Left lung (tissue), 10 donors: ENCODE data around the gene LAG3. TPM values are rescaled to one million over a fixed set of nuclear protein-coding genes. Genes with fewer than 3 reads are reported as not detected.

Experiments
- ATAC-seq: fragments of 200-7000 bp; cut with Tn5 transposase; one replicate; pipeline ENCODE4 v1.9.1; 2020; ENCODE audit warnings: moderate library complexity
- DNase-seq, 4 donors: peaks; one replicate each; pipeline ENCODE4 v3.0.0-alpha.2; 2013 to 2020
- H3K27ac ChIP-seq, 2 donors: fragments of 200-600 bp; sonication (generic) in 1 of 2; one replicate each; pipeline versions ENCODE4 v1.5.0 to v1.8.0; 2020 to 2021
- H3K27me3 ChIP-seq, 2 donors: fragments of 200-600 bp; sonication (generic) in 1 of 2; one replicate each; pipeline versions ENCODE4 v1.5.0 to v1.8.0; 2020 to 2021
- H3K36me3 ChIP-seq, 2 donors: fragments of 200-600 bp; sonication (generic) in 1 of 2; one replicate each; pipeline versions ENCODE4 v1.5.0 to v1.8.0; 2020 to 2021
- H3K4me1 ChIP-seq, 2 donors: fragments of 200-600 bp; one replicate each; pipeline ENCODE4 v1.8.0; 2021
- H3K4me3 ChIP-seq, 2 donors: fragments of 200-600 bp; sonication (generic) in 1 of 2; one replicate each; pipeline versions ENCODE4 v1.5.0 to v1.8.0; 2020 to 2021; ENCODE audit warnings: mild to moderate bottlenecking in 1 of 2
- H3K9me3 ChIP-seq, 2 donors: fragments of 200-600 bp; sonication (generic) in 1 of 2; one replicate each; pipeline versions ENCODE4 v1.5.0 to v1.8.0; 2020 to 2021
- CTCF ChIP-seq, 2 donors: fragments of 200-600 bp; sonication (generic) in 1 of 2; IDR thresholded peaks; one replicate each; pipeline versions ENCODE4 v1.5.0 to v1.8.0; 2021; ENCODE audit warnings: antibody characterized with exemption in 2 of 2
- intact Hi-C, 2 donors: fragments of 100-400 bp; cut with DNase I; formaldehyde crosslinking; loops; one replicate each; pipeline versions ENCODE4 v1.11.2 to v1.14.2; 2022
- polyA plus RNA-seq, 6 donors: library from polyadenylated mRNA; unstranded; fragments of 120-200 nt; gene quantifications; one replicate each; pipeline ENCODE4 v1.2.1, GENCODE V29; 2013; ENCODE audit not compliant: insufficient read length in 6 of 6
- total RNA-seq, 2 donors: library from RNA; stranded (reverse); fragmentation: NEBNext Ultra II Directional; extraction: Animal tissue kit (Norgen Biotek cat#: 25700); gene quantifications; one replicate each; pipeline ENCODE4 v1.2.1, GENCODE V29; 2021
- donor health status: DM: no; HTN: yes; CAD: no.
- donor health status: DM: no; HTN: no; CAD: no.

Gene LAG3
- total and polyA plus RNA-seq, 8 donors = 0.79 to 3.0 (median 1.7) TPM

GRCh38 chr12:6786416-6787094 is 14.2 kb downstream of the LAG3 start:
- Histone ChIP-seq H3K9me3 (no peaks in the 10 kb centered on the region), H3K4me3 (no peak overlapping the region), H3K36me3 (no peaks in the 10 kb centered on the region), H3K4me1 (peaks cover 7 to 64% of the 10 kb centered on the region in 2 donors), H3K27ac (no peak overlapping the region), H3K27me3 (no peaks in the 10 kb centered on the region)
- no peak for TF ChIP-seq CTCF (IDR thresholded peaks at IDR 0.05)
- DNase-seq (no peak), ATAC-seq (no peak)
- intact Hi-C loops = no loop called here

GRCh38 chr12:6787309-6787708 is 15.0 kb downstream of the LAG3 start:
- Histone ChIP-seq H3K27me3 (no peaks in the 10 kb centered on the region), H3K4me3 (no peak overlapping the region), H3K4me1 (peaks cover 7 to 72% of the 10 kb centered on the region in 2 donors), H3K27ac (no peak overlapping the region), H3K36me3 (no peaks in the 10 kb centered on the region), H3K9me3 (no peaks in the 10 kb centered on the region)
- intact Hi-C loops = no loop called here
- no peak for TF ChIP-seq CTCF (IDR thresholded peaks at IDR 0.05)
- DNase-seq = no peak
- no peak for ATAC-seq

- H3K36me3 ChIP-seq = no peaks in the 10 kb centered on the region
- H3K27me3 ChIP-seq = no peaks in the 10 kb centered on the region
- peak in 3 of 4 donors; percentile 83 to 88 (median 85) for DNase-seq
- H3K9me3 ChIP-seq = no peaks in the 10 kb centered on the region
- H3K4me1 ChIP-seq = peaks cover 7 to 82% of the 10 kb centered on the region in 2 donors
- intact Hi-C loops = no loop called here
- peak within 1 kb of the TSS; percentile 36 to 40 for H3K4me3 ChIP-seq
- TF ChIP-seq CTCF (IDR thresholded peaks at IDR 0.05) = no peak
- peak; percentile 79 for ATAC-seq
- H3K27ac ChIP-seq = peak within 1 kb of the TSS; percentile 74 to 81
Observed at GRCh38 chr12:6788972-6789924, 16.9 kb downstream of the LAG3 start, which contains the start of gene CD4. CD4 (plus strand) TSS chr12:6789528; CDS start chr12:6800139, 10,611 bp downstream.

- no peak for TF ChIP-seq CTCF (IDR thresholded peaks at IDR 0.05)
- Histone ChIP-seq H3K4me1 (peaks cover 7 to 68% of the 10 kb centered on the region in 2 donors), H3K27me3 (no peaks in the 10 kb centered on the region), H3K9me3 (no peaks in the 10 kb centered on the region), H3K4me3 (peak overlapping the region in 1 of 2 donors; percentile 36), H3K36me3 (no peaks in the 10 kb centered on the region), H3K27ac (peak overlapping the region; percentile 74 to 81)
- no peak for ATAC-seq
- intact Hi-C loops = no loop called here
- DNase-seq = no peak
Observed at GRCh38 chr12:6790496-6791150, 18.3 kb downstream of the LAG3 start.
